Fibroblast of mammary gland (primary cell): Measurements from ENCODE around the gene ARRDC5.

ENCODE experiments used
- DNase-seq: peaks from one replicate; pipeline ENCODE4 v3.0.0-alpha.2; 2010; ENCODE audit warnings: low read depth
- H3K4me3 ChIP-seq: 2 replicates; pipeline ENCODE4 v1.5.1; 2011; ENCODE audit warnings: low read depth, mild to moderate bottlenecking, low read length, moderate library complexity; ENCODE audit not compliant: control insufficient read depth
- TF ChIP-seq, protein P1 (sequence below): conservative IDR thresholded peaks from 2 replicates; pipeline ENCODE4 v1.5.1; 2011; ENCODE audit warnings: low read depth, low read length, inconsistent platforms; ENCODE audit not compliant: control insufficient read depth, insufficient read depth

Gene ARRDC5

DNA sequence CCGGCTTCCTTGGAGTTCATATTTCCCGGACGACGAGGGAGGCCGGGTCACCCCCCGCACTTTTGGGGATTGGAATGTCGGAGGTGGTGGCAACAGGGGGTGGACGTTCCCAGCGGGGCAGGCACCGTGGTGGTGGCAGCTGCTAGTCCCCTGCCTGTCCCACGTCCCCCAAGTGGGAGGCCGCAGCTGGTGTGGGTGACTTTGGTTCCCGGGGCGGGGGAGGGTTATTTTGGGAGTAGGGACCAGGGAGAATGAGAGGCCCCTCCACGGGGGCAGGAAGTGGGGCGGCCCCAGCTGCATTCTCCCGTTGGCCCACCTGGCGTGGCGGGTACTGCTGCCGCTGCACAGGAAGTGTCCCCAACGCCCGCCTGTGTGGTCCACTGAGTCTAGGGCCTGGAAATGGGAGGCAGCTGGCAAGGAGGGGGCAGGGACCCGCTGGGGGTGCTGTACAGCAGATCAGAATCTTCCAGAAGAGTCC, 24.2 kb downstream of the ARRDC5 start:
- H3K4me3 ChIP-seq, result no peak overlapping the region
- TF ChIP-seq, protein P1, sequence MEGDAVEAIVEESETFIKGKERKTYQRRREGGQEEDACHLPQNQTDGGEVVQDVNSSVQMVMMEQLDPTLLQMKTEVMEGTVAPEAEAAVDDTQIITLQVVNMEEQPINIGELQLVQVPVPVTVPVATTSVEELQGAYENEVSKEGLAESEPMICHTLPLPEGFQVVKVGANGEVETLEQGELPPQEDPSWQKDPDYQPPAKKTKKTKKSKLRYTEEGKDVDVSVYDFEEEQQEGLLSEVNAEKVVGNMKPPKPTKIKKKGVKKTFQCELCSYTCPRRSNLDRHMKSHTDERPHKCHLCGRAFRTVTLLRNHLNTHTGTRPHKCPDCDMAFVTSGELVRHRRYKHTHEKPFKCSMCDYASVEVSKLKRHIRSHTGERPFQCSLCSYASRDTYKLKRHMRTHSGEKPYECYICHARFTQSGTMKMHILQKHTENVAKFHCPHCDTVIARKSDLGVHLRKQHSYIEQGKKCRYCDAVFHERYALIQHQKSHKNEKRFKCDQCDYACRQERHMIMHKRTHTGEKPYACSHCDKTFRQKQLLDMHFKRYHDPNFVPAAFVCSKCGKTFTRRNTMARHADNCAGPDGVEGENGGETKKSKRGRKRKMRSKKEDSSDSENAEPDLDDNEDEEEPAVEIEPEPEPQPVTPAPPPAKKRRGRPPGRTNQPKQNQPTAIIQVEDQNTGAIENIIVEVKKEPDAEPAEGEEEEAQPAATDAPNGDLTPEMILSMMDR, result no peak
- DNase-seq, result no peak

DNA sequence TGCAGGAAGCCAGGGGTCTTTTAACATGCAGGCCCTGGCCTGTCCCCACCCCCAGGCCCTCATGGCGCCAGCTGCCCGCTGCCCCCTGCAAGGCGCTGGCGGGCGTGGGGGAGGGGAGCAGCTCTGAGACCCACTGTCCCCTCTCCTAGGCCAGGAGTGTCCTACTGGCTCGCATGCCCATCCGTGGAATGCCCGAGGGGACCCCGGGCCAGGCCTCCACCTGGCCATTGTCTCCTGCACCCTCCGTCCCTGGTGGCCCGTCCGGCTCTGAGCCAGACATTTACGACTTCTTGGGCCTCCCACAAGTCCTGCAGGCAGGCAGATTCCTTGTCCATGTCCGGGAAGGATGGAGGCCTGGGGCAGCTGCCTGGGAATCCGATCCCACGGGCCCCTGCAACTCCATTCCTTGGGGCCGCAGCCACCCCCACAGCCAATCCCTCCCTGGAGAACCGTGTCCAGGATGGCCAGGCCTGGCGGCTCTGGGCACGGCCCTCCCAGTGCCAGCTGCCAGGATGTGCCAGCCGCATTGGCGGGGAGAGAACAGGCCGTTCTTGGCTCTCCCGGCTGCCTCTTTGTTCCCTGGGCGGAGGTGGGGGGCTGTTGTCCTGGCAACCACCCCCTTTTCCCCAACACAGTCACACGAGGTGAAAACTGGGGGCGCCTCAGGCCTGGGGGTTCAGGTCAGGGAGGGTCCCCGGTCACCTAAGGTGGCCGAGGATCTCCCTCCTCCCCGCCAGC, 24.8 kb downstream of the ARRDC5 start:
- H3K4me3 ChIP-seq, result no peak overlapping the region
- TF ChIP-seq, protein P1, result no peak
- DNase-seq, result no peak

DNA sequence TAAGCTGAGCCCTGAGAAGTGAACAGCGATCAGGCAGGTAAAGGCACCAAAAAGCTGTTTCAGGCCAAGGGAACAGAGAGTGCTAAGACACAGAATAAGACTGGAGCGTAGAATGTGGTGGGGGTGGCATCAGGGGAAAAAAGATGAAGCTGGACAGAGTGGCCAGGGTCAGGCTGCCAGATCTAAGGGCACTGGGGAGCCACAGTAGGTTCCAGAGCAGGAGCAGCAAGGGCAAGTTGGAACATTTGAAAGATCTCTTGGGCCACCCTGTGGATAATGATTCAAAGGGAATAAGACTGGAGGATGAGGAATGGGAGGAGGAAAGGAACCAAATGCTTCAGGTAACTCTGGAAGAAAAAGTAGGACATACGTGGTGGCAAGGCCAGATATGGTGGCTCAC, 28.8 kb downstream of the ARRDC5 start:
- TF ChIP-seq, protein P1, result no peak
- DNase-seq, result no peak
- no peak overlapping the region for H3K4me3 ChIP-seq

DNA sequence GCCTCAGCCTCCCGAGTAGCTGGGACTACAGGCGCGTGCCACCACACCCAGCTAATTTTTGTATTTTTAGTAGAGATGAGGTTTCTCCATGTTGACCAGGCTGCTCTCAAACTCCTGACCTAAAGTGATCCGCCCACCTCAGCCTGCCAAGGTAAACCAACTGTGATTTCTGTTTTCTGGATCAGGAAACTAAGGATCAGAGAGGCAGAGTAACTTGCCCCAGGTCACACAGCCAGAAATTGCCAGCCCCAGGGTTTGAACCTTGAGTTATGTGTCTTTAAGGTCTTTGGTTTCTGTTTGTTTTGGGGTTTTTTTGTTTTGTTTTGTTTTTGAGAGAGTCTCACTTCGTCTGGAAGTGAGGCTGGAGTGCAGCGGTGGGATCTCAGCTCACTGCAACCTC, 31.0 kb downstream of the ARRDC5 start:
- DNase-seq, result no peak
- TF ChIP-seq, protein P1, result no peak
- H3K4me3 ChIP-seq, result no peak overlapping the region

- peak; percentile 97 for DNase-seq
Measured at GRCh38 chr19:4870025-4870700, 32.5 kb downstream of the ARRDC5 start.

GRCh38 chr19:4868286-4868834, 34.3 kb downstream of the ARRDC5 start:
- no peak for DNase-seq
- TF ChIP-seq, protein P1, result no peak
- H3K4me3 ChIP-seq, result no peak overlapping the region

More at GRCh38 chr19:4870025-4870700, 32.5 kb downstream of the ARRDC5 start:
- TF ChIP-seq, protein P1, result no peak
- no peak overlapping the region for H3K4me3 ChIP-seq
